HuH-7 (cell line): ENCODE results near the gene FAM120C.

Experiments used
- DNase-seq: peaks from one replicate; pipeline ENCODE4 v3.0.0; 2011; ENCODE audit warnings: low spot score

The FAM120C gene

GRCh38 chrX:54157561-54157960 lies 25.5 kb downstream of the FAM120C start:
- no peak for DNase-seq

- DNase-seq, result no peak
Observed at GRCh38 chrX:54134269-54134668, 48.8 kb downstream of the FAM120C start.

GRCh38 chrX:54116391-54116790 lies 66.7 kb downstream of the FAM120C start:
- no peak for DNase-seq

- no peak for DNase-seq
Observed at GRCh38 chrX:54093571-54093970, 89.5 kb downstream of the FAM120C start.

- no peak for DNase-seq
Observed at GRCh38 chrX:54093159-54093558, 89.9 kb downstream of the FAM120C start.

GRCh38 chrX:54090880-54091279 lies 92.2 kb downstream of the FAM120C start:
- DNase-seq, result no peak

GRCh38 chrX:54089191-54089590 lies 93.9 kb downstream of the FAM120C start:
- DNase-seq, result no peak

GRCh38 chrX:54087661-54088060 lies 95.4 kb downstream of the FAM120C start:
- no peak for DNase-seq

- no peak for DNase-seq
Observed at GRCh38 chrX:54085666-54086065, 97.4 kb downstream of the FAM120C start.

- no peak for DNase-seq
Observed at GRCh38 chrX:54076903-54077302, 106.2 kb downstream of the FAM120C start.

- no peak for DNase-seq
Observed at GRCh38 chrX:54074826-54075225, 108.2 kb downstream of the FAM120C start.

GRCh38 chrX:54067766-54068165 lies 115.3 kb downstream of the FAM120C start:
- DNase-seq, result no peak

GRCh38 chrX:54066841-54067240 lies 116.2 kb downstream of the FAM120C start:
- DNase-seq, result no peak

GRCh38 chrX:54064564-54064963 lies 118.5 kb downstream of the FAM120C start:
- DNase-seq, result no peak

GRCh38 chrX:54063361-54063760 lies 119.7 kb downstream of the FAM120C start:
- DNase-seq, result no peak

GRCh38 chrX:54049801-54050200 lies 133.3 kb downstream of the FAM120C start:
- no peak for DNase-seq

GRCh38 chrX:54048412-54048811 lies 134.6 kb downstream of the FAM120C start:
- DNase-seq, result no peak

- no peak for DNase-seq
Observed at GRCh38 chrX:54045563-54046228, 137.4 kb downstream of the FAM120C start.

GRCh38 chrX:54044877-54045338 lies 138.1 kb downstream of the FAM120C start:
- no peak for DNase-seq

GRCh38 chrX:54044126-54044876 lies 138.8 kb downstream of the FAM120C start, which contains the start of gene PHF8:
PHF8 (minus strand) TSS chrX:54044473; CDS start chrX:54042728, 1,745 bp downstream.
- peak; percentile 63 for DNase-seq

GRCh38 chrX:54043541-54044125 lies 139.4 kb downstream of the FAM120C start:
- no peak for DNase-seq

- DNase-seq, result no peak
Observed at GRCh38 chrX:54043056-54043455, 140.0 kb downstream of the FAM120C start.

GRCh38 chrX:54042609-54043021 lies 140.4 kb downstream of the FAM120C start:
- peak; percentile 58 for DNase-seq
